Osteoblast (primary cell): ENCODE data around the gene PDLIM1. TPM values are rescaled to one million over a fixed set of nuclear protein-coding genes. Genes with fewer than 3 reads are reported as not detected.

Source experiments
- DNase-seq: peaks from one replicate; pipeline ENCODE4 v3.0.0; 2011; ENCODE audit warnings: low spot score, mixed read lengths; ENCODE audit not compliant: insufficient read length; ENCODE audit errors: missing footprints
- H2AFZ ChIP-seq: 2 replicates; pipeline ENCODE4 v1.6.0; 2011; ENCODE audit warnings: mild to moderate bottlenecking, low read length
- H3K27ac ChIP-seq: 2 replicates; pipeline ENCODE4 v1.5.1; 2011; ENCODE audit warnings: mild to moderate bottlenecking, low read depth, low read length, moderate library complexity
- H3K27me3 ChIP-seq: 2 replicates; pipeline ENCODE4 v1.6.0; 2012; ENCODE audit warnings: mild to moderate bottlenecking, control low read depth, inconsistent platforms, low read length, moderate library complexity; ENCODE audit not compliant: insufficient read depth
- H3K36me3 ChIP-seq: 2 replicates; pipeline ENCODE4 v1.5.1; 2011; ENCODE audit warnings: mild to moderate bottlenecking, low read length, control low read depth, moderate library complexity; ENCODE audit not compliant: insufficient read depth
- H3K4me1 ChIP-seq: 2 replicates; pipeline ENCODE4 v1.5.1; 2011; ENCODE audit warnings: mild to moderate bottlenecking, low read length, control low read depth, moderate library complexity; ENCODE audit not compliant: insufficient read depth
- H3K4me2 ChIP-seq: 2 replicates; pipeline ENCODE4 v1.6.0; 2011; ENCODE audit warnings: mild to moderate bottlenecking, low read length; ENCODE audit not compliant: insufficient read depth
- H3K4me3 ChIP-seq: fragments of 200-600 bp; sonication (generic); 3 replicates; pipeline ENCODE4 v1.5.1; 2012; ENCODE audit warnings: mild to moderate bottlenecking, low read length, inconsistent platforms; ENCODE audit not compliant: insufficient read depth
- H3K79me2 ChIP-seq: 2 replicates; pipeline ENCODE4 v1.6.0; 2012; ENCODE audit warnings: mild to moderate bottlenecking, low read length, control low read depth, inconsistent platforms; ENCODE audit not compliant: insufficient read depth
- H3K9me3 ChIP-seq: 2 replicates; pipeline ENCODE4 v1.5.1; 2011; ENCODE audit warnings: low read depth, low read length, control low read depth
- H4K20me1 ChIP-seq: 2 replicates; pipeline ENCODE4 v1.6.0; 2012; ENCODE audit warnings: mild to moderate bottlenecking, low read length, control low read depth; ENCODE audit not compliant: insufficient read depth
- total RNA-seq: library from RNA; depleted of rRNA; stranded (reverse); fragments of >200 nt; gene quantifications from 2 replicates; pipeline ENCODE4 v1.2.3, GENCODE V29; 2012
- TF ChIP-seq, protein P1 (sequence below): IDR thresholded peaks from 2 replicates; pipeline ENCODE4 v1.5.1; 2011; ENCODE audit warnings: mild to moderate bottlenecking, low read depth, low read length, moderate library complexity; ENCODE audit errors: extremely low read depth

The PDLIM1 gene
- total RNA-seq, 1 donor, result 26.1 TPM

GRCh38 chr10:95260909-95261552 lies 29.8 kb downstream of the PDLIM1 start:
- Histone ChIP-seq H3K79me2 (no peaks in the 10 kb centered on the region), H3K36me3 (peaks cover 20% of the 10 kb centered on the region), H3K4me3 (peak overlapping the region; percentile 38), H2AFZ (no peak overlapping the region), H3K9me3 (no peaks in the 10 kb centered on the region), H3K27me3 (no peaks in the 10 kb centered on the region), H4K20me1 (no peaks in the 10 kb centered on the region), H3K4me1 (peaks cover 18% of the 10 kb centered on the region), H3K4me2 (peak overlapping the region; percentile 63), H3K27ac (peak overlapping the region; percentile 92)
- peak; percentile 51 for DNase-seq
- TF ChIP-seq, protein P1, sequence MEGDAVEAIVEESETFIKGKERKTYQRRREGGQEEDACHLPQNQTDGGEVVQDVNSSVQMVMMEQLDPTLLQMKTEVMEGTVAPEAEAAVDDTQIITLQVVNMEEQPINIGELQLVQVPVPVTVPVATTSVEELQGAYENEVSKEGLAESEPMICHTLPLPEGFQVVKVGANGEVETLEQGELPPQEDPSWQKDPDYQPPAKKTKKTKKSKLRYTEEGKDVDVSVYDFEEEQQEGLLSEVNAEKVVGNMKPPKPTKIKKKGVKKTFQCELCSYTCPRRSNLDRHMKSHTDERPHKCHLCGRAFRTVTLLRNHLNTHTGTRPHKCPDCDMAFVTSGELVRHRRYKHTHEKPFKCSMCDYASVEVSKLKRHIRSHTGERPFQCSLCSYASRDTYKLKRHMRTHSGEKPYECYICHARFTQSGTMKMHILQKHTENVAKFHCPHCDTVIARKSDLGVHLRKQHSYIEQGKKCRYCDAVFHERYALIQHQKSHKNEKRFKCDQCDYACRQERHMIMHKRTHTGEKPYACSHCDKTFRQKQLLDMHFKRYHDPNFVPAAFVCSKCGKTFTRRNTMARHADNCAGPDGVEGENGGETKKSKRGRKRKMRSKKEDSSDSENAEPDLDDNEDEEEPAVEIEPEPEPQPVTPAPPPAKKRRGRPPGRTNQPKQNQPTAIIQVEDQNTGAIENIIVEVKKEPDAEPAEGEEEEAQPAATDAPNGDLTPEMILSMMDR, result no peak

DNA sequence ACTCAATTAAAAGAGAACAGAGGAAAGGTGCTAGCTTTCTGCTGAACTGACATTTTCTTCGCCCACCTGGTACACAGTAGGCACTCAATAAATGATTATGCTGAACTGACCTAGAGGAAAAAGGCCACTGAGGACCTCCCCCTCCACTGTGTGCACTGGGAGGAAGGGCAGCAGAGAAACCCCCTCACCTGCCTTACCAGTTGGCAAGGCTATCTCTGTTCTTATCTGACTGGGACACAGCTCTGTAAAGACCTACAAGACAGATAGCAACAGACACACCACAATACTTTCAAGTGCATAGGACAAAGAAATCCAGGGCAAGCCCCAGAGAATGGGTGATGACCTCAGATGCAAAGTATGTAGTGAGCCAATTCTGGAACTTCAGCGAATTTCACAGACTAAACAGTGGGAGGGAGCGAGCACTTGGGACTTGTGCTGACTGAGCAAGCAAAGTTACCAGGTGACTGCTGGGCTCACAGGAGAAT lies 30.4 kb downstream of the PDLIM1 start:
- Histone ChIP-seq H3K4me1 (peaks cover 18% of the 10 kb centered on the region), H3K4me2 (peak overlapping the region; percentile 63), H3K9me3 (no peaks in the 10 kb centered on the region), H4K20me1 (no peaks in the 10 kb centered on the region), H3K27me3 (no peaks in the 10 kb centered on the region), H3K27ac (peak overlapping the region; percentile 92), H3K4me3 (peak overlapping the region; percentile 38), H3K79me2 (peaks cover 2% of the 10 kb centered on the region), H3K36me3 (peaks cover 20% of the 10 kb centered on the region), H2AFZ (no peak overlapping the region)
- peak; percentile 91 for DNase-seq
- TF ChIP-seq, protein P1, result no peak

- no peaks in the 10 kb centered on the region for H3K27me3 ChIP-seq
- DNase-seq, result no peak
- no peaks in the 10 kb centered on the region for H3K9me3 ChIP-seq
- no peaks in the 10 kb centered on the region for H4K20me1 ChIP-seq
- peaks cover 18% of the 10 kb centered on the region for H3K4me1 ChIP-seq
- no peak overlapping the region for H3K4me2 ChIP-seq
- H3K36me3 ChIP-seq, result peaks cover 14% of the 10 kb centered on the region
- TF ChIP-seq, protein P1, result no peak
- H3K27ac ChIP-seq, result no peak overlapping the region
- H3K79me2 ChIP-seq, result peaks cover 7% of the 10 kb centered on the region
- no peak overlapping the region for H3K4me3 ChIP-seq
- no peak overlapping the region for H2AFZ ChIP-seq
Measured at GRCh38 chr10:95257849-95258248, 33.0 kb downstream of the PDLIM1 start.

- Histone ChIP-seq H3K4me2 (no peak overlapping the region), H3K4me1 (peaks cover 14% of the 10 kb centered on the region), H3K27me3 (no peaks in the 10 kb centered on the region), H3K36me3 (peaks cover 14% of the 10 kb centered on the region), H3K27ac (no peak overlapping the region), H4K20me1 (no peaks in the 10 kb centered on the region), H3K9me3 (no peaks in the 10 kb centered on the region), H2AFZ (no peak overlapping the region), H3K79me2 (peaks cover 14% of the 10 kb centered on the region), H3K4me3 (no peak overlapping the region)
- TF ChIP-seq, protein P1, result no peak
- DNase-seq, result no peak
Measured at GRCh38 chr10:95256268-95256667, 34.5 kb downstream of the PDLIM1 start.
